Stromal cell of bone marrow (primary cell): ENCODE measurements around the gene ACE.

ENCODE experiments used
- DNase-seq: peaks from one replicate; pipeline ENCODE4 v3.0.0-alpha.2; 2012; ENCODE audit warnings: low read depth

ACE gene

GRCh38 chr17:63476854-63477479, at the start of gene ACE:
ACE (plus strand) TSS chr17:63477061; CDS start chr17:63477095, 34 bp downstream.
- no peak for DNase-seq

DNA sequence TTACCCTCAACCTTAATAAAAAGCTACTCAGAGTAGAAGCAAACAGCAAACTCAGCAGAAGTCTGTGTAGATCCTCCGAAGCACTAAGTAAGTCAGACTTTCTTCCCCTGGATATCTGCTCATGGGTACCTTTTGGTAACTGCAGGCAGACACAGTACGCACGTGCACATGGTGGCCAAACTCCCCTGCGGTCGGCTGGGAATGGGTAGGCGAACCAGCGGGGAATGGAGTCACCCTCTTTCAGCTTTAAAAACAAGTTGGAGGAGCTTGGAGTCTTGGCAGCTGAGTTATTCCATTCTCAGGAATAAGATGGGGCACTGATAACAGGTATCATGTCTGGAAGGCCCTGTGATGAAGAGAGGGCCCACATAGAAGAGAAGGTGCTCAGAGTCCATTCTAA, 47.1 kb upstream of the ACE start:
- DNase-seq = no peak

GRCh38 chr17:63430223-63430622, 46.6 kb upstream of the ACE start:
- DNase-seq = no peak

GRCh38 chr17:63431618-63431938, 45.3 kb upstream of the ACE start:
- no peak for DNase-seq

DNA sequence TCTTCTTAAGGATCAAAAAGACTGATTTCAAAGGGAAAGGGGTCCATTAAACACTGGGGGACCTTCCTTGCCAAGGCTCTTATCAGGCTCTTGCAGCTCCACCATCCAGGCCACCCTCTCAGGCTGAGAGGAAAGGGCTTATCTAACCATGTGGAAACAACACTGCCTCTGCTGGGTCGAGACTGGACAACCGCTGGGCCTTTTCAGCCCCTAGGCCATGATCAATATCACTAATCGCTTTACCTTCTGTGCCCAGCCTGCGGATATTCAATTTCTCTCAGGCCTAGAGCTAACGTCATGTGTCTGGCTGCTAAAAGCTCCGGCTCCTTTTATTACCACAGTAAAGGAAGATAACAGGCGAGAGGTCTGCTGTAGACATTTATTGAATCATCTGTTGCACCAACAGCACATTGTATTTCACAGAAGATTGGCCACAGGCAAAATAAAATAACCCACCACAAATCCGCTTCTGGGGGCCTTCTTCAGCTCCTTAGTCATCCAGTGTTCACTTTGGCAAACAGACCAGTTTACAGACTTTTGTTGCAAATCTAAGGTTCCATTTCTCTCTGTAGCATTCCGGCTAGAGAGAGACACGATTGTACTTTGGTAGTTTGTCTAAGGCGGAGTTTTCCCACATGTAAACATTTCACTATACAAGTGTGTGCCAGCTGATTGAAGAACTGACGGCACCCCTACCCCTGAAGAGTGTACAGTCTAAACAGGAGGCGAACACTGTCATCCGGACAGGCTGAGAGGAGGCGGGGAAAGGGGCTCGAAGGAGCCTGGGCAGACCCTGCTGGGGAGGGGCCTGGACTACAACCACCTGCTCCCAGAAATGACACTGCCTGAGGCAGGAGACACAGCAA, 44.7 kb upstream of the ACE start:
- DNase-seq = no peak

GRCh38 chr17:63433746-63434591, 42.9 kb upstream of the ACE start:
- DNase-seq = peak; percentile 93

GRCh38 chr17:63434951-63435571, 41.8 kb upstream of the ACE start:
- DNase-seq = no peak

DNA sequence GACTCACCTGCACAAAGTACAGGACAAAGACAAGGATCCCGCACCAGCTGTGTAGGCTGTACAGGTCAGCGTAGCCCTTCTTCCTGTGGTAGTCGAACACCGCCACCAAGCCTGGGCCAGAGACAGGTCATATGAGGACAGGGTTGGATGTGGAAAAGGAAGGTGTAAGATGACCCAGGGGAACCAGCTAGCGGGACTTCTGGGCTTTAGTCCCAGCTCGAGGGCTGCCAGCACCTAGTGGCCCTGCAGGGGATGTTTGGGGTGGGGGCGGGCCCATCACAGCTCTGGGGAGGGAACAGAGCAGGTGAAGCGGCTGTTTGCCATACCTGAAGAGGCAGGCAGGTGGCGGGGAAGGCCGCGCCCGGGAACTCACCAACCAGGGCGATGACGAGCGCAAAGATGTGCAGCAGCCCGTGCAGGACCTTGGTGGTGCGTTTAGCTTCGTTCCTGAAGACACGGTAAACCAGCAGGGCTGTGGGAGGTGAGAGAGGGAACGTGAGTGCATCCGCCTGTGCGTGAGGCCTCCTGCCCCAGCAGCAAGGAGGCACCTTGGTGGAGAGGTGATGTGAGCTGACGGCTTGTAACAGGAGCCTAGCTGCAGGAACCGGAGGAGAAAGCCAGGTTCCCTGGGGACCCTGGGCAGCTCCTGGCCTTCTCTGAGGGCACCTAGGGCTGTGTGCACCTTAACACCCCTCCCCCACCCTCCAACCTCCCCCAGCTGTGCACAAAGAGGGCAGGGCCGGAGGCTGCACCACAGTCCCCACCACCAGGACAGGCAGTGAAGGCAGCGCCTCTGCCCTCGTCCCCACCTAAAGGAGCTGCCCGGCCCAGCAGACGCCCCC, 41.0 kb upstream of the ACE start:
- no peak for DNase-seq

- no peak for DNase-seq
Measured at GRCh38 chr17:63436523-63437110, 40.2 kb upstream of the ACE start.

DNA sequence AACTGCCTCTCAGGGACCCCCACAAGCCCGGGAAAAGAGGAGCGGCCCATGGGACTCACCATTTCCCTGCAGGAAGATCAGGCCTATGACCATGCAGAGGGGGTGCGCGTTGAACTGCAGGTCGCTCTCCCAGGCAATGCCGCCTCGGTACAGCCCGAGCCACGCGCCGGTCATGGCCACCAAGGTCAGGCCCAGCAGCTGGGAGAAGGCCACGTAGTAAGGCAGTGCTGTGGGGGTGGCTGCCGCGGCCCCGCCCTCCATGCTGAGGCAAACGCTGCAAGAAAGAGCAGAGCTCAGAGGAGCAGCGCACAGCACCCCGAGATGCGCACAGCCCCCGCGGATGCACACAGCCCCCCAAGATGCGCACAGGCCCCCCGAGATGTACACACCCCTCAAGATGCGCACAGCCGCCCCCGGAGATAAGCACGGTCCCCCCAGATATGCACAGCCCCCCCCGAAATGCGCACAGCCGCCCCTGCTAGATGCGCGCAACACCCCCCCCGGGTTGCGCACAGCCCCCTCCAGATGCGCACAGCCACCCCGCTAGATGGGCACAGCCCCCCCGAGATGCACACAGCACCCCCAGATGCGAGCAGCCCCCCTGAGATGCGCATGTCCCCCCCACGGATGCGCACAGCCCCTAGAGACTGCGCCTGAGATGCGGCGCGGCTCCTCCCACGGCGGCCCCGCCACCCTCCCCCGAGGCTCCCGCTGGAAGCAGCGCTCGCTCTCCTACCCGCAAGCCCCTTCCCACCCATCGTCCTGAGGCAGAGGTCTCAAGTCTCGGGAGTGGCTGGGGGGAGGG, 39.4 kb upstream of the ACE start:
- no peak for DNase-seq

GRCh38 chr17:63438092-63439051, 38.5 kb upstream of the ACE start:
- no peak for DNase-seq

- no peak for DNase-seq
Measured at GRCh38 chr17:63439687-63440086, 37.2 kb upstream of the ACE start.

DNA sequence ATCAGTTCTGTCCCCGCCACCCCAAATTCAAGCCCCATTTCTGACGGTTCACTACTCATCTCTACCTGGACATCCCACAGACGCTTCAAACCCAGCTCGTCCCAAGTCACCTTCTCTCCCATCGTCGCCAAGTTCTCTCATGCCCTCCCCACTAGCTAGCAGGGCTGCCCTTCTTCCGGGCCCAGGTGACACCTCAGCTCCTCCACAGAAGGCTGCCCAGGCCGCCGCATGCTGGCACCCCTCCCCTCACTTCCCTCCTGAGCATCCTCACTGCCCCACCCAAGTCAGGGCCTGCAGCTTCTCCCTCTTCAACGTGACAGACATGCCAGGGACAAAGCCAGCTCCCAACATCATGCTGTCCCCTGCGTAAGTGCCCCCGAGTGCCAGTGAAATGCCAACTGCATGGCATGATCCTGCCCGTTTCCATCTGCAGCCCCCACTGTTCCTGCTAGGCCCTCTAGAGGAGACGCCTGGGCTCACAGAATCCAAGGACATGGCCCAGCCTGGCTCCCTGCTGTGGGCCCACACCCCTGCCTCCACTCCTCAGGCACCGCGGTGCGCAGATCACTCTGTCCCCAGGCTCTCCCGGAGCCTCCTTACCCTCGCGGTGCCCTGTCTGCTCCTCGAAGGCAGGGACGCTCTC, 36.6 kb upstream of the ACE start:
- DNase-seq = no peak

- no peak for DNase-seq
Measured at GRCh38 chr17:63440770-63441335, 36.0 kb upstream of the ACE start.

- DNase-seq = no peak
Measured at GRCh38 chr17:63441654-63442053, 35.2 kb upstream of the ACE start.

- DNase-seq = no peak
Measured at GRCh38 chr17:63442074-63442473, 34.8 kb upstream of the ACE start.

DNA sequence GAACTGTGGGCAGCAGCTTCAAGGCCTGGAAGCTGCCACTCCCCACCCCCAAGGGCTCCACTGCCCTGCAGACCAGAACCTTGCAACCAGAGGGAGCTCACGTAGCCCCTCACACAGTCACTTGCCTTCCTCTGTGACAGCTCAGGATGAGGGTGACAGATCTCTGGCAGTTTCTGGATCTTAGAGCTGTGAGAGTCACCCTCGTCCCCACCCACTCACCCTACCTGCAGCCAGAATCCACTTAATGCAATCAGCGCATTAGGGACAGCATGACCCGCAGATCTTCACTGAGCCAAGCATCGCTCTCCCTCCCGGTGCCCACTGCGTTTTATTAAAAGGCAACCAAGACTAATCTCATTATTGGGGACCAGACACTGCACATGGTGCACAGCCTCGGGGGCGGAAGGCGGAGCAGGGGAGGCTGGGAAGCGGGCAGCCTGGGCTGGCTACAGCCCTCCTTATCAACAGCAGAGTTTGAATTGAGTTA, 34.3 kb upstream of the ACE start:
- no peak for DNase-seq

DNA sequence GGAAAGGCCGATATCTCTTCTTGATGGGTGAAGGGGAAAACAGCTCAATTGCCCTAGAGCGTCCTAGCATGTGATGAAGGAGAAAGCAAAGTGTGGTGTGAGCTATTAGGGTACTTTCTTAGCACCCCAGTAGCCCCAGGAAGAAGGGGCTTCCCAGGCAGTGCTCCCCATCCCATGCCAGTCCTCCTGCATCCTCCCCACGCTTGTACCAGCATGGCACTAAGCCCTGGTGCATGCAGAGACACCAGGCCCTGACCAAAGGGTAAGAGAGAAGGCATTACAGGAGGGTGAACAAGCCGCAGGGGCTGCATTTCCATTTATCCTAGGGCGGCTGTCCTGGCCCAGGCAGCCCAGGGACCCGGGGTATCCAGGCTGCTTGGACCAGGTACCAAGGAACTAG, 33.8 kb upstream of the ACE start:
- no peak for DNase-seq
